HepG2 (cell line): Measurements from ENCODE around the gene HABP2. TPM values are rescaled to one million over a fixed set of nuclear protein-coding genes. Genes with fewer than 3 reads are reported as not detected.

Experiments used
- ATAC-seq: fragments of 200-7000 bp; cut with Tn5 transposase; 3 replicates; pipeline ENCODE4 v1.9.1; 2020; ENCODE audit warnings: mild to moderate bottlenecking, moderate library complexity
- BruUV-seq: library from RNA; stranded (reverse); fragments of 400-500 nt; replicated peaks from 2 replicates; lab custom pipeline; 2021; lab: Mats Ljungman, UMichigan
- CTCF ChIA-PET: fragments of 300-600 bp; formaldehyde crosslinking; extraction: SDS; loops from one replicate; lab custom pipeline; 2021; ENCODE audit warnings: low total read pairs, inconsistent platforms, low intra/inter-chr PET ratio; lab: Yijun Ruan, JAX
- POLR2A ChIA-PET: fragments of 350-600 bp; sonication (Branson Sonifier 250); formaldehyde crosslinking; loops from one replicate; lab custom pipeline; 2020; ENCODE audit warnings: antibody characterized with exemption, inconsistent platforms; lab: Yijun Ruan, JAX
- DNase-seq: peaks from one replicate; pipeline ENCODE4 v3.0.0-alpha.2; 2015; ENCODE audit warnings: low spot score
- FAIRE-seq: peaks from 3 replicates; lab custom pipeline; 2011; peaks lifted over from hg19 to GRCh38; lab: Jason Lieb, UNC
- H2AFZ ChIP-seq: one replicate; pipeline ENCODE4 v1.6.1; 2011; ENCODE audit warnings: low read length, inconsistent platforms
- H3K27ac ChIP-seq: fragments of 300-600 bp; 3 replicates; pipeline ENCODE4 v1.8.0; 2011; ENCODE audit warnings: mixed run types, mild to moderate bottlenecking, mixed read lengths, low read length, inconsistent platforms; ENCODE audit not compliant: insufficient read depth; ENCODE audit errors: extremely low read length
- H3K27me3 ChIP-seq, 2 experiments: fragments of 200-600 bp in 1 of 2; 2 replicates in 1 of 2; 3 replicates in 1 of 2; pipeline versions ENCODE4 v1.6.0 to v1.8.0; 2011; ENCODE audit warnings: low read length in 2 of 2, mild to moderate bottlenecking in 2 of 2, moderate library complexity in 2 of 2, inconsistent platforms in 1 of 2; ENCODE audit not compliant: insufficient read depth in 2 of 2, control insufficient read depth in 1 of 2
- H3K36me3 ChIP-seq, 2 experiments: fragments of 200-600 bp in 1 of 2; replicated peaks in 1 of 2; 2 replicates in 1 of 2; 3 replicates in 1 of 2; pipeline versions ENCODE4 v1.5.1 to v1.8.0; 2011; ENCODE audit warnings: low read length in 2 of 2, inconsistent platforms in 1 of 2; ENCODE audit not compliant: insufficient read depth in 2 of 2, control insufficient read depth in 1 of 2
- H3K4me1 ChIP-seq: 2 replicates; pipeline ENCODE4 v1.5.1; 2012; ENCODE audit warnings: low read length, inconsistent platforms; ENCODE audit not compliant: insufficient read depth
- H3K4me2 ChIP-seq: 2 replicates; pipeline ENCODE4 v1.6.0; 2011; ENCODE audit warnings: low read depth, low read length, inconsistent platforms
- H3K4me3 ChIP-seq, 3 experiments: fragments of 200-600 bp in 1 of 3; sonication (generic), shearing (Covaris generic) in 1 of 3; replicated peaks in 1 of 3; 2 replicates each; pipeline ENCODE4 v1.5.1; 2011 to 2016; ENCODE audit warnings: low read length in 3 of 3, inconsistent platforms in 2 of 3, low read depth in 2 of 3, mild to moderate bottlenecking in 2 of 3, control low read depth in 1 of 3, mixed read lengths in 1 of 3; ENCODE audit not compliant: insufficient read depth in 1 of 3
- H3K79me2 ChIP-seq: one replicate; pipeline ENCODE4 v1.6.1; 2011; ENCODE audit warnings: low read length, inconsistent platforms; ENCODE audit not compliant: insufficient read depth
- H3K9ac ChIP-seq: 2 replicates; pipeline ENCODE4 v1.6.0; 2011; ENCODE audit warnings: mild to moderate bottlenecking, low read depth, low read length, inconsistent platforms; ENCODE audit not compliant: insufficient read depth
- H3K9me3 ChIP-seq: 2 replicates; pipeline ENCODE4 v1.5.1; 2012; ENCODE audit warnings: mild to moderate bottlenecking, low read length
- H4K20me1 ChIP-seq: 2 replicates; pipeline ENCODE4 v1.6.0; 2011; ENCODE audit warnings: inconsistent platforms, mild to moderate bottlenecking, low read length, moderate library complexity; ENCODE audit not compliant: insufficient read depth
- CEBPZ ChIP-seq: IDR thresholded peaks from 2 replicates; pipeline ENCODE4 v1.6.1; 2012; ENCODE audit warnings: low read length, improper control_type of control experiment
- EHMT2 ChIP-seq: fragments of 200-600 bp; sonication (generic); IDR thresholded peaks from 2 replicates; pipeline ENCODE4 v1.7.0; 2017; ENCODE audit warnings: antibody characterized with exemption, low read depth, low read length, borderline replicate concordance
- HOXA9 ChIP-seq: sonication (generic); formaldehyde crosslinking; IDR thresholded peaks from 2 replicates; pipeline ENCODE4 v1.8.1; 2022; ENCODE audit warnings: missing genetic modification reagents, mild to moderate bottlenecking, moderate library complexity, borderline replicate concordance
- ZNF530 ChIP-seq: sonication (generic); formaldehyde crosslinking; IDR thresholded peaks from 2 replicates; pipeline ENCODE4 v1.5.0; 2020; ENCODE audit warnings: low read depth, mild to moderate bottlenecking, missing genetic modification reagents
- ZNF629 ChIP-seq: sonication (generic); formaldehyde crosslinking; conservative IDR thresholded peaks from 2 replicates; pipeline ENCODE4 v1.5.0; 2020; ENCODE audit warnings: missing genetic modification reagents
- WGBS: methylation state at CpG from one replicate; pipeline ENCODE4 v1.1.6; 2017; ENCODE audit warnings: low lambda C conversion rate; 5-methylcytosine and 5-hydroxymethylcytosine counted together
- in situ Hi-C: cut with HindIII; loops from 2 replicates; pipeline ENCODE4 v1.10.0; 2017; ENCODE audit warnings: low pct_unique_long_range_greater_than_20kb; ENCODE audit not compliant: extremely low pct_ligation_motif_present
- intact Hi-C: fragments of 100-400 bp; cut with micrococcal nuclease; formaldehyde crosslinking; loops from one replicate; pipeline ENCODE4 v1.10.0; 2022; ENCODE audit not compliant: unreplicated experiment
- polyA plus RNA-seq, 8 experiments: library from polyadenylated mRNA; depleted of rRNA in 3 of 8; stranded (reverse) in 7 of 8; unstranded in 1 of 8; fragments of >200 nt; fragmentation: Illumina TruSeq in 4 of 8; extraction: Trizol in 4 of 8; gene quantifications; 2 replicates each; pipeline versions ENCODE4 v1.2.1 to v1.2.3, GENCODE V29; 2011 to 2016; ENCODE audit warnings: low read depth in 4 of 8, missing spikeins in 1 of 8, mixed read lengths in 1 of 8; ENCODE audit not compliant: insufficient read depth in 1 of 8
- total RNA-seq, 5 experiments: library from RNA; depleted of rRNA; stranded (reverse); fragments of >200 nt; fragmentation: Illumina TruSeq; extraction: Trizol; gene quantifications; 2 replicates each; pipeline ENCODE4 v1.2.3, GENCODE V29; 2016; ENCODE audit warnings: low read depth in 1 of 5

The HABP2 gene
- total and polyA plus RNA-seq, 2 of the 13 experiments (the other 11 are each of a cell fraction or from before 2014, with no cell fraction given) = 0.12 to 0.13 TPM

- no TSS peak for BruUV-seq
- CTCF ChIA-PET = no interaction called here
- no peak overlapping the region for H2AFZ ChIP-seq
- 47% methylated on average over 4 of the region's 4 CpGs for WGBS
- in situ Hi-C loops = no loop called here
- no peaks in the 10 kb centered on the region for H4K20me1 ChIP-seq
- H3K27me3 ChIP-seq = peaks cover 3 to 5% of the 10 kb centered on the region in 2 experiments; a peak in 2 of 5 replicates
- no peak overlapping the region for H3K4me2 ChIP-seq
- H3K36me3 ChIP-seq = no peaks in the 10 kb centered on the region
- no peaks in the 10 kb centered on the region for H3K9me3 ChIP-seq
- no peak for ATAC-seq
- no peak for DNase-seq
- H3K4me3 ChIP-seq = no peak overlapping the region
- POLR2A ChIA-PET = no interaction called here
- H3K4me1 ChIP-seq = peaks cover 26% of the 10 kb centered on the region
- TF ChIP-seq HOXA9 (CRISPR knock-in tag) (no peak), ZNF629 (CRISPR knock-in tag) (peak; percentile 19; the same call in 1 of the 2 replicates)
- intact Hi-C loops = no loop called here
- no peak for FAIRE-seq
- H3K9ac ChIP-seq = no peak overlapping the region
- no peak overlapping the region for H3K27ac ChIP-seq
- no peaks in the 10 kb centered on the region for H3K79me2 ChIP-seq
Observed at GRCh38 chr10:113534423-113534822, 18.4 kb upstream of the HABP2 start.

DNA sequence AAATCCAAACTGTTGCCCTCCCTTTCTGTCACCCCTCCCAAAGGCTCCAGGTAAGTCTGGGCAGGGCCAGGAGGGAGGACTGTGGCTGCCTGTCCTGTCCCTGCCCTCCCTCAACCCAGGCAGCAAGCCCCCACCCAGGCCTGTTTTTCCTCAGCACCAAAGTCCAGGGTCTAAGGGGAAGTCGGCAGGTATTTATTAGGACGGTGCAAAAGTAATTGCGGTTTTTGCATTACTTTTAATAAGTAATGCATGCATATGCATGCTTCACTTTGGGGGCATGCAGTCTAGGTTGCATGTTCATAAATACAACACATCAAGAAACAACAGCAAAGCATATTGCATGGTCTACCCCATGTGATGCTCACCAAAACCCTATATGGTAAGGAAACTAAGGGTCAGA lies 15.2 kb upstream of the HABP2 start:
- no peak overlapping the region for H3K4me3 ChIP-seq
- TF ChIP-seq ZNF530 (CRISPR knock-in tag) (no peak), EHMT2 (no peak), CEBPZ (no peak)

More for the DNA sequence above, 15.2 kb upstream of the HABP2 start:
- H3K4me2 ChIP-seq = no peak overlapping the region
- no peak overlapping the region for H2AFZ ChIP-seq
- no peaks in the 10 kb centered on the region for H4K20me1 ChIP-seq
- POLR2A ChIA-PET = no interaction called here
- peaks cover 0 to 2% of the 10 kb centered on the region in 2 experiments; a peak in 2 of 5 replicates for H3K27me3 ChIP-seq
- no peaks in the 10 kb centered on the region for H3K79me2 ChIP-seq
- no peaks in the 10 kb centered on the region for H3K36me3 ChIP-seq
- CTCF ChIA-PET = no interaction called here
- H3K9me3 ChIP-seq = no peaks in the 10 kb centered on the region
- no peak overlapping the region for H3K9ac ChIP-seq
- FAIRE-seq (no peak), ATAC-seq (no peak), DNase-seq (no peak)
- no peak overlapping the region for H3K27ac ChIP-seq
- in situ Hi-C loops (no loop called here), intact Hi-C loops (no loop called here)
- no TSS peak for BruUV-seq
- 15% methylated on average over 3 of the region's 3 CpGs for WGBS
- H3K4me1 ChIP-seq = peaks cover 58% of the 10 kb centered on the region
